Measurements from ENCODE around the gene POLN. TPM values are rescaled to one million over a fixed set of nuclear protein-coding genes. Genes with fewer than 3 reads are reported as not detected.

POLN gene
- total and polyA plus RNA-seq, 2 donors from 2014 or later: 1.3 to 3.8 TPM

GRCh38 chr4:2265113-2266110 lies 23.5 kb upstream of the POLN start:
- H3K4me3 ChIP-seq (ENCODE audit: low read length in 3 of 3): no peak overlapping the region
- intact Hi-C loops (cut with DNase I): no loop called here
- H3K9ac ChIP-seq (ENCODE audit: low read length in 3 of 3): peak overlapping the region in 1 of 3 donors; percentile 34
- no peaks in the 10 kb centered on the region for H3K27me3 ChIP-seq (ENCODE audit: control insufficient read depth, insufficient read depth, low read length)
- FAIRE-seq: no peak
- peak in 1 of 5 donors; percentile 71 for DNase-seq
- peaks cover 0 to 28% (median 4%) of the 10 kb centered on the region in 3 donors for H3K4me1 ChIP-seq (ENCODE audit: control insufficient read depth in 2 of 3, insufficient read depth in 2 of 3, low read depth in 1 of 3, low read length in 3 of 3)
- no peak overlapping the region for H3K27ac ChIP-seq (ENCODE audit: low read depth in 2 of 2, low read length in 2 of 2)
- no peaks in the 10 kb centered on the region for H3K36me3 ChIP-seq (ENCODE audit: control insufficient read depth in 2 of 3, insufficient read depth in 3 of 3, low read length in 3 of 3)
- H3K9me3 ChIP-seq (ENCODE audit: control insufficient read depth in 2 of 3, insufficient read depth in 1 of 3, low read length in 3 of 3): no peaks in the 10 kb centered on the region
- no peak for TF ChIP-seq CTCF (IDR thresholded peaks at IDR 0.05; ENCODE audit: borderline replicate concordance, extremely low read depth, insufficient read depth)

GRCh38 chr4:2264481-2265041 lies 22.6 kb upstream of the POLN start:
- H3K9me3 ChIP-seq (ENCODE audit: control insufficient read depth in 2 of 3, insufficient read depth in 1 of 3, low read length in 3 of 3): no peaks in the 10 kb centered on the region

GRCh38 chr4:2263926-2264321 lies 22.0 kb upstream of the POLN start:
- peak in 1 of 5 donors; percentile 64 for DNase-seq
- intact Hi-C loops (cut with DNase I): no loop called here
- Histone ChIP-seq H3K36me3 (ENCODE audit: control insufficient read depth in 2 of 3, insufficient read depth in 3 of 3, low read length in 3 of 3) (no peaks in the 10 kb centered on the region), H3K9ac (ENCODE audit: low read length in 3 of 3) (no peak overlapping the region), H3K27ac (ENCODE audit: low read depth in 2 of 2, low read length in 2 of 2) (no peak overlapping the region), H3K4me1 (ENCODE audit: control insufficient read depth in 2 of 3, insufficient read depth in 2 of 3, low read depth in 1 of 3, low read length in 3 of 3) (peaks cover 0 to 41% (median 10%) of the 10 kb centered on the region in 3 donors), H3K9me3 (ENCODE audit: control insufficient read depth in 2 of 3, insufficient read depth in 1 of 3, low read length in 3 of 3) (no peaks in the 10 kb centered on the region), H3K4me3 (ENCODE audit: low read length in 3 of 3) (no peak overlapping the region), H3K27me3 (ENCODE audit: control insufficient read depth, insufficient read depth, low read length) (no peaks in the 10 kb centered on the region)
- TF ChIP-seq CTCF (IDR thresholded peaks at IDR 0.05; ENCODE audit: borderline replicate concordance, extremely low read depth, insufficient read depth): no peak
- FAIRE-seq: no peak

More at GRCh38 chr4:2264481-2265041, 22.6 kb upstream of the POLN start:
- Histone ChIP-seq H3K4me3 (ENCODE audit: low read length in 3 of 3) (no peak overlapping the region), H3K36me3 (ENCODE audit: control insufficient read depth in 2 of 3, insufficient read depth in 3 of 3, low read length in 3 of 3) (no peaks in the 10 kb centered on the region), H3K9ac (ENCODE audit: low read length in 3 of 3) (no peak overlapping the region), H3K4me1 (ENCODE audit: control insufficient read depth in 2 of 3, insufficient read depth in 2 of 3, low read depth in 1 of 3, low read length in 3 of 3) (peaks cover 0 to 36% (median 8%) of the 10 kb centered on the region in 3 donors), H3K27me3 (ENCODE audit: control insufficient read depth, insufficient read depth, low read length) (no peaks in the 10 kb centered on the region), H3K27ac (ENCODE audit: low read depth in 2 of 2, low read length in 2 of 2) (no peak overlapping the region)
- FAIRE-seq (no peak), DNase-seq (peak in 1 of 5 donors; percentile 71)
- no peak for TF ChIP-seq CTCF (IDR thresholded peaks at IDR 0.05; ENCODE audit: borderline replicate concordance, extremely low read depth, insufficient read depth)
- intact Hi-C loops (cut with DNase I): no loop called here
